HepG2 (cell line): ENCODE measurements around the gene LCK. TPM values are rescaled to one million over a fixed set of nuclear protein-coding genes. Genes with fewer than 3 reads are reported as not detected.

ENCODE experiments used
- HNRNPK ChIP-seq: fragments of 200-400 bp; formaldehyde crosslinking; IDR thresholded peaks from 2 replicates; pipeline ENCODE4 v1.6.1; 2018; ENCODE audit warnings: low read length, low read depth, moderate library complexity, mild to moderate bottlenecking; ENCODE audit not compliant: poor library complexity, severe bottlenecking
- MATR3 ChIP-seq: sonication (generic); formaldehyde crosslinking; IDR thresholded peaks from 2 replicates; pipeline ENCODE4 v1.4.0; 2020; ENCODE audit warnings: missing genetic modification reagents
- NR0B2 ChIP-seq: sonication (generic); formaldehyde crosslinking; IDR thresholded peaks from 2 replicates; pipeline ENCODE4 v1.4.0; 2020; ENCODE audit warnings: mild to moderate bottlenecking, missing genetic modification reagents
- NR2C2 ChIP-seq: sonication (generic); formaldehyde crosslinking; IDR thresholded peaks from 2 replicates; pipeline ENCODE4 v1.4.0; 2020; ENCODE audit warnings: missing genetic modification reagents, mild to moderate bottlenecking, moderate library complexity, borderline replicate concordance
- POLR2AphosphoS2 ChIP-seq: IDR thresholded peaks from 2 replicates; pipeline ENCODE4 v1.6.1; 2011; ENCODE audit warnings: low read depth, low read length, improper control_type of control experiment
- RFX5 ChIP-seq: IDR thresholded peaks from 2 replicates; pipeline ENCODE4 v1.6.1; 2011; ENCODE audit warnings: low read depth, low read length, improper control_type of control experiment
- RFXAP ChIP-seq: sonication (generic); formaldehyde crosslinking; IDR thresholded peaks from 2 replicates; pipeline ENCODE4 v1.4.0; 2020; ENCODE audit warnings: missing genetic modification reagents, borderline replicate concordance
- ZFP36L2 ChIP-seq: sonication (generic); formaldehyde crosslinking; IDR thresholded peaks from 2 replicates; pipeline ENCODE4 v1.4.0; 2020; ENCODE audit warnings: missing genetic modification reagents
- ZNF180 ChIP-seq: sonication (generic); formaldehyde crosslinking; IDR thresholded peaks from 2 replicates; pipeline ENCODE4 v1.4.0; 2020; ENCODE audit warnings: low read depth, missing genetic modification reagents, borderline replicate concordance
- ZNF367 ChIP-seq: sonication (generic); formaldehyde crosslinking; IDR thresholded peaks from 2 replicates; pipeline ENCODE4 v1.4.0; 2020; ENCODE audit warnings: missing genetic modification reagents, borderline replicate concordance
- ZNF687 ChIP-seq: sonication (generic); formaldehyde crosslinking; IDR thresholded peaks from 2 replicates; pipeline ENCODE4 v1.5.1; 2020; ENCODE audit warnings: mild to moderate bottlenecking, missing genetic modification reagents, moderate library complexity
- ZNF782 ChIP-seq: sonication (generic); formaldehyde crosslinking; IDR thresholded peaks from 2 replicates; pipeline ENCODE4 v1.4.0; 2020; ENCODE audit warnings: missing genetic modification reagents, mild to moderate bottlenecking, borderline replicate concordance
- ZSCAN5A ChIP-seq: sonication (generic); formaldehyde crosslinking; IDR thresholded peaks from 2 replicates; pipeline ENCODE4 v1.8.0; 2022; ENCODE audit warnings: mild to moderate bottlenecking, missing genetic modification reagents, borderline replicate concordance
- polyA plus RNA-seq, 8 experiments: library from polyadenylated mRNA; depleted of rRNA in 3 of 8; stranded (reverse) in 7 of 8; unstranded in 1 of 8; fragments of >200 nt; fragmentation: Illumina TruSeq in 4 of 8; extraction: Trizol in 4 of 8; gene quantifications; 2 replicates each; pipeline versions ENCODE4 v1.2.1 to v1.2.3, GENCODE V29; 2011 to 2016; ENCODE audit warnings: low read depth in 4 of 8, missing spikeins in 1 of 8, mixed read lengths in 1 of 8; ENCODE audit not compliant: insufficient read depth in 1 of 8
- total RNA-seq, 5 experiments: library from RNA; depleted of rRNA; stranded (reverse); fragments of >200 nt; fragmentation: Illumina TruSeq; extraction: Trizol; gene quantifications; 2 replicates each; pipeline ENCODE4 v1.2.3, GENCODE V29; 2016; ENCODE audit warnings: low read depth in 1 of 5
- TF ChIP-seq, protein P1 (sequence below): sonication (generic); formaldehyde crosslinking; IDR thresholded peaks from 2 replicates; pipeline ENCODE4 v1.8.1; 2023; ENCODE audit warnings: mild to moderate bottlenecking, missing genetic modification reagents
- TF ChIP-seq, protein P2 (sequence below): sonication (generic); formaldehyde crosslinking; IDR thresholded peaks from 2 replicates; pipeline ENCODE4 v1.5.0; 2020; ENCODE audit warnings: mild to moderate bottlenecking, missing genetic modification reagents

The LCK gene
- total and polyA plus RNA-seq, 2 of the 13 experiments (the other 11 are each of a cell fraction or from before 2014, with no cell fraction given): 0.93 to 1.8 TPM

- TF ChIP-seq, protein P1, sequence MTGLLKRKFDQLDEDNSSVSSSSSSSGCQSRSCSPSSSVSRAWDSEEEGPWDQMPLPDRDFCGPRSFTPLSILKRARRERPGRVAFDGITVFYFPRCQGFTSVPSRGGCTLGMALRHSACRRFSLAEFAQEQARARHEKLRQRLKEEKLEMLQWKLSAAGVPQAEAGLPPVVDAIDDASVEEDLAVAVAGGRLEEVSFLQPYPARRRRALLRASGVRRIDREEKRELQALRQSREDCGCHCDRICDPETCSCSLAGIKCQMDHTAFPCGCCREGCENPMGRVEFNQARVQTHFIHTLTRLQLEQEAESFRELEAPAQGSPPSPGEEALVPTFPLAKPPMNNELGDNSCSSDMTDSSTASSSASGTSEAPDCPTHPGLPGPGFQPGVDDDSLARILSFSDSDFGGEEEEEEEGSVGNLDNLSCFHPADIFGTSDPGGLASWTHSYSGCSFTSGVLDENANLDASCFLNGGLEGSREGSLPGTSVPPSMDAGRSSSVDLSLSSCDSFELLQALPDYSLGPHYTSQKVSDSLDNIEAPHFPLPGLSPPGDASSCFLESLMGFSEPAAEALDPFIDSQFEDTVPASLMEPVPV: no peak
- TF ChIP-seq RFX5 (no peak), POLR2AphosphoS2 (no peak), ZNF782 (no peak), MATR3 (CRISPR knock-in tag) (no peak), NR0B2 (CRISPR knock-in tag) (no peak), ZSCAN5A (no peak), ZFP36L2 (0 out of 2 replicates have a peak, but pooled peaks have one; percentile 60), ZNF687 (CRISPR knock-in tag) (peak; percentile 40; the same call in 1 of the 2 replicates), ZNF367 (CRISPR knock-in tag) (no peak), ZNF180 (CRISPR knock-in tag) (no peak), RFXAP (CRISPR knock-in tag) (peak; percentile 50; the same call in 1 of the 2 replicates), NR2C2 (CRISPR knock-in tag) (peak; percentile 27; the same call in 1 of the 2 replicates), HNRNPK (no peak)
- TF ChIP-seq, protein P2, sequence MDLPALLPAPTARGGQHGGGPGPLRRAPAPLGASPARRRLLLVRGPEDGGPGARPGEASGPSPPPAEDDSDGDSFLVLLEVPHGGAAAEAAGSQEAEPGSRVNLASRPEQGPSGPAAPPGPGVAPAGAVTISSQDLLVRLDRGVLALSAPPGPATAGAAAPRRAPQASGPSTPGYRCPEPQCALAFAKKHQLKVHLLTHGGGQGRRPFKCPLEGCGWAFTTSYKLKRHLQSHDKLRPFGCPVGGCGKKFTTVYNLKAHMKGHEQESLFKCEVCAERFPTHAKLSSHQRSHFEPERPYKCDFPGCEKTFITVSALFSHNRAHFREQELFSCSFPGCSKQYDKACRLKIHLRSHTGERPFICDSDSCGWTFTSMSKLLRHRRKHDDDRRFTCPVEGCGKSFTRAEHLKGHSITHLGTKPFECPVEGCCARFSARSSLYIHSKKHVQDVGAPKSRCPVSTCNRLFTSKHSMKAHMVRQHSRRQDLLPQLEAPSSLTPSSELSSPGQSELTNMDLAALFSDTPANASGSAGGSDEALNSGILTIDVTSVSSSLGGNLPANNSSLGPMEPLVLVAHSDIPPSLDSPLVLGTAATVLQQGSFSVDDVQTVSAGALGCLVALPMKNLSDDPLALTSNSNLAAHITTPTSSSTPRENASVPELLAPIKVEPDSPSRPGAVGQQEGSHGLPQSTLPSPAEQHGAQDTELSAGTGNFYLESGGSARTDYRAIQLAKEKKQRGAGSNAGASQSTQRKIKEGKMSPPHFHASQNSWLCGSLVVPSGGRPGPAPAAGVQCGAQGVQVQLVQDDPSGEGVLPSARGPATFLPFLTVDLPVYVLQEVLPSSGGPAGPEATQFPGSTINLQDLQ: no peak
Measured at GRCh38 chr1:32321712-32322291, 70.7 kb downstream of the LCK start (continued).
